Mesenteric fat pad (tissue), 1 donor: ENCODE results near the gene TBC1D5. TPM values are rescaled to one million over a fixed set of nuclear protein-coding genes. Genes with fewer than 3 reads are reported as not detected.
"Not testable (repeated sequence)": the region's sequence is repeated elsewhere in the genome, so short reads cannot be mapped to it uniquely, and the experiment has no call there.

Source experiments
- DNase-seq: peaks from one replicate; pipeline ENCODE4 v3.0.0-alpha.2; 2020; ENCODE audit warnings: low spot score
- total RNA-seq: library from RNA; stranded (reverse); fragmentation: NEBNext Ultra II Directional; extraction: Animal tissue kit (Norgen Biotek cat#: 25700); gene quantifications from one replicate; pipeline ENCODE4 v1.2.1, GENCODE V29; 2021
- donor health status: DM: yes; HTN: yes; CAD: no.

The TBC1D5 gene
- total RNA-seq, 1 donor from 2014 or later, result 50.1 TPM

- no peak for DNase-seq
Measured at GRCh38 chr3:17717411-17717810, 25.0 kb downstream of the TBC1D5 start.

DNA sequence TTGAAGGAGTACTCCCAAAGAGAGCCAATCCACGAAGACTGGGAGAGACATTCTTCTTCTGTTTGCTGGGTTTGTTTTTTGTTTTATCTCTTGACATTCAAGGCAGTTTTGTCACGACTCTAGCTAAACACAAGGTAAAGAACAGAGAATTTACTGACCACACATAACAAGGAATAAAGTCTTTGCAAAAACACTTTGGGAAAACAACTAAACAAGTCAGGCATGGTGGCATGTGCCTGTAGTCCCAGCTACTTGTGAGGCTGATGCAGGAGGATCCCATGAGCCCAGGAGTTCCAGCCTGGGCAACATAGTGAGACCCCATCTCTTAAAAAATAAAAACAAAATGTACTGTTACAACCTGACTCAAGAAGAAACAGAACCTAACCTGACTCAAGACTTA, 28.0 kb downstream of the TBC1D5 start:
- no peak for DNase-seq

- no peak for DNase-seq
Measured at GRCh38 chr3:17709236-17709810, 33.1 kb downstream of the TBC1D5 start.

GRCh38 chr3:17707813-17708543, 34.5 kb downstream of the TBC1D5 start:
- no peak for DNase-seq

DNA sequence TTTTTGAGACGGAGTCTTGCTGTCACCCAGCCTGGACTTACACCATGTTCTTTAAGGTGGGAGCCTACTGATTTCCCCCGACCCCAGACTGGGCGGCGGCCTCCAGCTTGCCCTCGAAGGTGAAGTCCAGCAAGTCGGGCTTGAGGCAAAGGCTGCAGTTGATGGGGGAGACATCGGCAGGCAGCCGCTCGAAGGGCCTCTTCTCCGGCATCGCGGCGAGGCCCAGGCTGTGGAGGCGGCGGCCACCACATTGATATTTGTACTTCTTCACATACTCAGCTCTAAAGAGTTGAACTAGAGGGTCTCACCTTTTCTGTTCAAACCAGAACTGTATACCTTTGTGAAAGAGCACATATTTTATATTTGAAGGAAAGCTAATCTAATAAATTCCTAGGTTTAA, 36.4 kb downstream of the TBC1D5 start:
- DNase-seq, result not testable (repeated sequence)

DNA sequence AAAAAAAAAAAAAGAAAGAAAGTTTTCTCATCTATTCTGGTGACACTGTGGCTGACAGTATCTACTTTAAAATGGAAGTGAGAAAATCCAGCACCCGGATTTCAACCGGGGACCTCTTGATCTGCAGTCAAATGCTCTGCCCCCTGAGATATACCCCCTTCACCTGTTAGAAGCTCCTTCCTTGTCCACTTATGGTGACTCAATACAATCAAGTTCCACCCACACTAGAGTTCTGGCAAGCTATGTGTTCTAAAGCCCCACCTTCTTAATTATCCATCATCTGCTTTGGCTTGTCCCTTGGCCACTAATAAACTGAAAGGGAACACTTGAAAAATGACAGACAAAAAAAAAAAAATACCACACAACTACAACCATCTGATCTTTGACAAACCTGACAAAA, 42.6 kb downstream of the TBC1D5 start:
- not testable (repeated sequence) for DNase-seq

DNA sequence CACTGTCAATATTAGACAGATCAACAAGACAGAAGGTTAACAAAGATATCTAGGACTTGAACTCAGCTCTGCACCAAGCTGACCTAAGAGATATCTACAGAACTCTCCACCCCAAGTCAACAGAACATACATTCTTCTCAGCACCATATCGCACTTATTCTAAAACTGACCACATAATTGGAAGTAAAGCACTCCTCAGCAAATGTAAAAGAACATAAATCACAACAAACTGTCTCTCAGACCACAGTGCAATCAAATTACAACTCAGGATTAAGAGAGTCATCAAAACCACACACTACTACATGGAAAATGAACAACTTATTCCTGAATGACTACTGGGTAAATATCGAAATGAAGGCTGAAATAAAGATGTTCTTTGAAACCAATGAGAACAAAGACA, 46.8 kb downstream of the TBC1D5 start:
- DNase-seq, result not testable (repeated sequence)

- DNase-seq, result not testable (repeated sequence)
Measured at GRCh38 chr3:17693670-17693999, 48.8 kb downstream of the TBC1D5 start.

DNA sequence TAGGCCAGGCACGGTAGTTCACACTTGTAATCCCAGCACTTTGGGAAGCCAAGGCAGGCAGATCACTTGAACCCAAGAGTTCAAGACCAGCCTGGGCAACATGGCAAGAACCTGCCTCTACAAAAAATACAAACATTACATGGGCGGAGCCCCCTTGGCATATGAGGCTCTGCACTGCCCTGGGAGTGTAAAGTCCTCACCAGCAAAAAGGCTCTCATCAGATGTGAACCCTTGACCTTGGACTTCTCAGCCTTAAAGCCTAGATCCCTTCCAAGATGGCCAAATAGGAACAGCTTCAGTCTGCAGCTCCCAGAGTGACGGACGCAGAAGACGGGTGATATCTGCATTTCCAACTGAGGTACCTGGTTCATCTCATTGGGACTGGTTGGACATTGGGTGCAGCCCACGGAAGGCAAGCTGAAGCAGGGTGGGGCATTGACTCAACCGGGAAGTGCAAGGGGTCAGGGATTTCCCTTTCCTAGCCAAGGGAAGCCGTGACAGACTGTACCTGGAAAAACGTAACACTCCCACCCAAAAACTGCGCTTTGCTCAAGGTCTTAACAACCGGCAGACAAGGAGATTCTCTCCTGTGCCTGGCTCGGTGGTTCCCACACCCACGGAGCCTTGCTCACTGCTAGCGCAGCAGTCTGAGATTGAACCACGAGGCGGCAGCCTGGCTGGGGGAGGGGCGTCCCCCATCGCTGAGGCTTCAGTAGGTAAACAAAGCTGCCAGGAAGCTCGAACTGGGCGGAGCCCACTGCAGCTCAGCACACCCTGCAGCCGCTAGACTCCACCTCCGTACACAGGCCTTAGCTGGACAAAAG, 49.4 kb downstream of the TBC1D5 start:
- not testable (repeated sequence) for DNase-seq

GRCh38 chr3:17687566-17687965, 54.9 kb downstream of the TBC1D5 start:
- no peak for DNase-seq

DNA sequence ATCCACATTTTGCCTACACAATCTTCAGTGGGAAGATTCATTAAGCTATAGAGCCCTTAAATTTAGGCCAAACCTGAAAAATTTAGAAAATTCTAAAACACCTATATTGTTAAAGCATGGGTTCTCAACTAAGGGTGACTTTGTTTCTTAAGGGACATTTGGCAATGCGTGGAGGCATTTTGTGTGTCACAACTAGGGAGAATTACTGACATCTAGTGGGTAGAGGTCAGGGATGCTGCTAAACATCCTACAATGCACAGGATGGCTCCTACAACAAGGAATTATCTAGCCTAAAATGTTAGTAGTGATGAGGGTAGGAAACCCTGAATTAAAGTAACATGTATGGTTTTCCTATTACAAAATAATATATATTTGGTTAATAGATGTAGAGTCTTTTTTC, 55.8 kb downstream of the TBC1D5 start:
- no peak for DNase-seq

- no peak for DNase-seq
Measured at GRCh38 chr3:17683542-17684207, 58.8 kb downstream of the TBC1D5 start.

GRCh38 chr3:17680530-17680929, 61.9 kb downstream of the TBC1D5 start:
- DNase-seq, result no peak

- no peak for DNase-seq
Measured at GRCh38 chr3:17678116-17678741, 64.2 kb downstream of the TBC1D5 start.

DNA sequence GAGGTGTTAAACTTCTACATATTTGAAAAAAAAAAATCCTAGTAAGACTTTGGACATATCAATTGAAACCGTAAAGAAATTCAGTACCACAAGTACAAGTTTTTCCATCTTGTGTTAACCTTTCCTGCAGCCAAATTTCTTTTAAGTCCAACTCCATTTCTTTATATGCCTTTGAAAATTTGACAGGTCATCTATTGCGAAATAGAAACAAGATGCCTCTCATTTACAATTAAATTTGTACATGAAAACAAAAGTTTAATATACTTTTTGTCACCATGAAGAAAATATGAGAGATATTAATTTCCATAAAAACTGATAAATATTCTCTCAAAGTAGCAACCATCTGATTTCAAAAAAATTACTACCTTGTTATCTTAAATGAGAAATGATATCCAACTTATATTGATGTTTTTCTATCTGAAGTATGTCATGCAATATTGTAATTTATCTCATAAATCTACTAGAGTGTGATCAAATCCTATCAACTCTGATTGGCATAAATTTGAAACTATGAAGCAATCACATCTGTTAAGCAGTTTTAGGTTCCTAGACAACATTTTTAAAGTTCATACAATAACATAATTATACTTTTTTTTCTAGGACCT, 68.2 kb downstream of the TBC1D5 start:
- DNase-seq, result no peak

DNA sequence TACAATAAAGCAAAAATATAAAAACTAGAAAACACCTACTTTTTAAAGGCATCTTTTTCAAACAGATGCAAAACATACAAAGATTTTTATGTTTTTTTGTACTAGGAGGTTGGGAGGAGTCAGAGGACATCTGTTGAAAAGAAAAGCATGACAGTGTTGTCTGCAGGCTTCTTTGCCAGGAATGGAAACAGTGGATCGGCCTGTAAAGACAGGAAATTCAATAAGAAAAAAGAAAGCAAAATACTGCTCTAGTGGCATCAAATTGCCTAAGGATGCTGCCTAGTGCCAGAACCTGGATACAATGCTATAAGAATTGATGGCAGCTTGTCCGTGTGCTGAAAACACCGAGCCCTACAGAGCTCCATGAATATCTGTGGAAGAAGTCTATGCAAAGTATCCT, 69.9 kb downstream of the TBC1D5 start:
- no peak for DNase-seq

- no peak for DNase-seq
Measured at GRCh38 chr3:17670749-17671148, 71.7 kb downstream of the TBC1D5 start.

DNA sequence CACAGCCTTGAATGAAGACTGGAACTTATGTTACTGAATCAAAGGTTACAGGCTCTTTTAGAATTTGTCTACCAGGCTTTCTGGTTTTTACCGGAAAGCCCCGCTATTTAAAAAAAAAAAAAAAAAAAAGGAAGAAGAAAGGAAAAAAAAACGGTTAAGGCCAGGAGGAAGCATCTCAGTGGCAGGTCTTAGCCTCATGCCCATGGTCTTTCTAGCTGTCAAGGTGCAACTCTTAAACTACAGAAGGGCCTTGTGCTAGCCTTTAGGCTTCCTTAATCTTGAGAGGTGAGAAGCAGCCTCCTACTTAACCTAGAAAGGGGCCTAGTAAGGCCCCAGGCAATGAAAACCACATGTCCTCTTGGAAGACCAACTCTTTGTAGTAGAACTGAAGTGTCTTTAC, 77.5 kb downstream of the TBC1D5 start:
- no peak for DNase-seq

- no peak for DNase-seq
Measured at GRCh38 chr3:17656264-17656663, 86.2 kb downstream of the TBC1D5 start.

- DNase-seq, result no peak
Measured at GRCh38 chr3:17655743-17656142, 86.7 kb downstream of the TBC1D5 start.

DNA sequence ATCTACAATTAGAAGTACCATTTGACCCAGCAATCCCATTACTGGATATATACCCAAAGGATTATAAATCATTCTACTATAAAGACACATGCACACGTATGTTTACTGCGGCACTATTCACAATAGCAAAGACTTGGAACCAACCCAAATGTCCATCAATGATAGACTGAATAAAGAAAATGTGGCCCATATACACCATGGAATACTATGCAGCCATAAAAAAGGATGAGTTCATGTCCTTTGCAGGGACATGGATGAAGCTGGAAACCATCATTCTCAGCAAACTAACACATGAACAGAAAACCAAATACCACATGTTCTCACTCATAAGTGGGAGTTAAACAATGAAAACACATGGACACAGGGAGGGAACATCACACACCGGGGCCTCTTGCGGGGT, 92.7 kb downstream of the TBC1D5 start:
- DNase-seq, result not testable (repeated sequence)
